ENCODE results near the gene CFAP77. TPM values are rescaled to one million over a fixed set of nuclear protein-coding genes. Genes with fewer than 3 reads are reported as not detected.

Gene CFAP77
- total RNA-seq, result not detected

GRCh38 chr9:132409828-132410528, at the start of gene CFAP77:
TSS of gene CFAP77 (plus strand) at chr9:132410211. CDS start at chr9:132410272, 61 bp downstream.
- Histone ChIP-seq H3K27ac (no peak within 1 kb of the TSS), H3K27me3 (peaks cover 0 to 42% of the 10 kb centered on the region in 2 donors), H3K36me3 (no peaks in the 10 kb centered on the region), H3K9me3 (no peaks in the 10 kb centered on the region), H3K4me1 (peaks cover 0 to 13% of the 10 kb centered on the region in 2 donors), H3K4me3 (peak within 1 kb of the TSS; percentile 40 to 74 (median 49))
- TF ChIP-seq POLR2A (IDR thresholded peaks at IDR 0.05), result no peak
- no peak for TF ChIP-seq CTCF (IDR thresholded peaks at IDR 0.05)
- no peak for TF ChIP-seq POLR2AphosphoS5 (IDR thresholded peaks at IDR 0.05)
- no peak for DNase-seq (ENCODE audit: low spot score in 2 of 2)
- intact Hi-C loops (cut with DNase I; ENCODE audit: low total_unique reads), result loop anchor here (10.0 kb wide), 2 partner anchors 225 to 385 kb away; no protein-coding TSS in a partner anchor

- H3K4me1 ChIP-seq, result no peaks in the 10 kb centered on the region
- no peaks in the 10 kb centered on the region for H3K36me3 ChIP-seq
- no peaks in the 10 kb centered on the region for H3K9me3 ChIP-seq
- DNase-seq (ENCODE audit: low spot score in 2 of 2), result no peak
- no peak overlapping the region for H3K4me3 ChIP-seq
- TF ChIP-seq POLR2AphosphoS5 (IDR thresholded peaks at IDR 0.05), result no peak
- no peak for TF ChIP-seq CTCF (IDR thresholded peaks at IDR 0.05)
- TF ChIP-seq POLR2A (IDR thresholded peaks at IDR 0.05), result no peak
- no peaks in the 10 kb centered on the region for H3K27me3 ChIP-seq
- H3K27ac ChIP-seq, result no peak overlapping the region
- intact Hi-C loops (cut with DNase I; ENCODE audit: low total_unique reads), result no loop called here
These were observed 45.9 kb upstream of the CFAP77 start for GRCh38 chr9:132364068-132364467.

- Histone ChIP-seq H3K4me1 (no peaks in the 10 kb centered on the region), H3K36me3 (no peaks in the 10 kb centered on the region), H3K4me3 (no peak overlapping the region), H3K9me3 (no peaks in the 10 kb centered on the region), H3K27ac (no peak overlapping the region), H3K27me3 (no peaks in the 10 kb centered on the region)
- DNase-seq (ENCODE audit: low spot score in 2 of 2), result no peak
- TF ChIP-seq POLR2AphosphoS5 (IDR thresholded peaks at IDR 0.05) (no peak), POLR2A (IDR thresholded peaks at IDR 0.05) (no peak), CTCF (IDR thresholded peaks at IDR 0.05) (no peak)
- intact Hi-C loops (cut with DNase I; ENCODE audit: low total_unique reads), result no loop called here
These were observed 44.0 kb upstream of the CFAP77 start for GRCh38 chr9:132365986-132366385.

DNA sequence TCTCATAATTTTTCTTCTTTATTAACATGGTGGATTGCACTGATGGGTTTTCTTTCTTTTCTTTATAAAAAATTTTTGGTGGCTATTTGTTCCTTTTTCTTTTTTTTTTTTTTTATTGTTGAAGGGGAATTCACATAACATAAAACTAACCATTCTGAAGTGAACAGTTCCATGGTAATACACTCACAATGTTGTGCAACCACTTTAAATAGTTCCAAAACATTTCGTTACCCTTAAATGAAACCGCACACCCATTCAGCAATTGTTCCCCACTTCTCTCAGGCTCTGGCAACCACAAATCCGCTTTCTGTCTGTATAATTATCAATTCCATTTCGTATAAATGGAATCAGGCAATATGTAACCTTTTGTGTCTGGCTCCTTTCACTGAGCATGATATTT, 43.5 kb upstream of the CFAP77 start:
- Histone ChIP-seq H3K4me3 (no peak overlapping the region), H3K9me3 (no peaks in the 10 kb centered on the region), H3K27ac (no peak overlapping the region), H3K36me3 (no peaks in the 10 kb centered on the region), H3K4me1 (no peaks in the 10 kb centered on the region), H3K27me3 (no peaks in the 10 kb centered on the region)
- intact Hi-C loops (cut with DNase I; ENCODE audit: low total_unique reads), result no loop called here
- no peak for DNase-seq (ENCODE audit: low spot score in 2 of 2)
- no peak for TF ChIP-seq CTCF (IDR thresholded peaks at IDR 0.05)
- TF ChIP-seq POLR2A (IDR thresholded peaks at IDR 0.05), result no peak
- no peak for TF ChIP-seq POLR2AphosphoS5 (IDR thresholded peaks at IDR 0.05)

DNA sequence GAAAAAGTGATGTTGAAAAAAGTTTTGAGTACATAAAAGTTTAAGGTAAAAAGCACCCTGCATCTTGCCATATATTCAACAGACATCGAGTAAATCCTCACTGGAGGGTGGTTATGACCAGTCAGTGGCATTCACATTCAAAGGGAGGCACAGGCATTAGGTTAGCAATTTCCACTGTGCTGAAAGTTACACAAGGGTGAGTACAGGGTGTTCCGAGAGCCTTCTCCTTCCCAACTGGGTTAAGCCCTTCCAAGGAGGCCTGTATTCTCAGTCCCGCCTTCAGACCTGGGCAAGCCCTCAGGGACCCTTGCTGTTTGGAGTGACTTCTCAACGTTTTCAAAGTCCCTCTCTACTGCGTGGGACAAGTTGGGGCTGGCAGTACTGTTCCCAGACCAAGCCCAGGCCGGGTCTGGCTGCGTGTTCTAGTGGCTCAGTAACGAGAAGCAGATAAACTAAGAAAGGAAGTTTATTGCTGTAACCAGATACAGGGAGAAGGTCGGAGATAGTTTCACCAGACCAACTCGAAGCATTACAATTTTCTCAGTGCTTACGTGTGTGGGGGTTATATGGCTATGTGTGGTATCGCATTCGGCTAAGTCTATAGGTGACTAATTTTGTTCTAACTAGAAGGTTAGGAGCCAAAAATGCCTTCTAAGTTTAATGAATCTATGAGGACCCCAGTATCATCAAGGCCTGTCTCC, 42.2 kb upstream of the CFAP77 start:
- Histone ChIP-seq H3K27me3 (no peaks in the 10 kb centered on the region), H3K4me3 (no peak overlapping the region), H3K27ac (no peak overlapping the region), H3K4me1 (no peaks in the 10 kb centered on the region), H3K9me3 (no peaks in the 10 kb centered on the region), H3K36me3 (no peaks in the 10 kb centered on the region)
- no peak for TF ChIP-seq POLR2A (IDR thresholded peaks at IDR 0.05)
- no peak for TF ChIP-seq CTCF (IDR thresholded peaks at IDR 0.05)
- no peak for TF ChIP-seq POLR2AphosphoS5 (IDR thresholded peaks at IDR 0.05)
- DNase-seq (ENCODE audit: low spot score in 2 of 2), result no peak
- intact Hi-C loops (cut with DNase I; ENCODE audit: low total_unique reads), result no loop called here

All from breast epithelium (tissue), 4 donors.